Liver (tissue), 9 donors: ENCODE results near the gene FIS1. TPM values are rescaled to one million over a fixed set of nuclear protein-coding genes. Genes with fewer than 3 reads are reported as not detected.

Experiments
- DNase-seq: peaks from one replicate; pipeline ENCODE4 v3.0.0-alpha.2; 2017; ENCODE audit warnings: low spot score
- H3K27ac ChIP-seq, 2 donors: one replicate each; pipeline ENCODE4 v1.7.0; 2013; ENCODE audit warnings: inconsistent platforms in 2 of 2, low read length in 2 of 2, control low read depth in 1 of 2, low read depth in 1 of 2, mild to moderate bottlenecking in 1 of 2
- H3K27me3 ChIP-seq, 4 donors: one replicate each; pipeline versions ENCODE4 v1.6.1 to v1.7.0; 2013; ENCODE audit warnings: low read length in 3 of 4, inconsistent platforms in 1 of 4, mild to moderate bottlenecking in 1 of 4, moderate library complexity in 1 of 4; ENCODE audit not compliant: control insufficient read depth in 4 of 4, insufficient read depth in 4 of 4
- H3K36me3 ChIP-seq, 4 donors: one replicate each; pipeline versions ENCODE4 v1.6.1 to v1.7.0; 2013; ENCODE audit warnings: low read length in 3 of 4, mild to moderate bottlenecking in 3 of 4, low read depth in 1 of 4, moderate library complexity in 1 of 4; ENCODE audit not compliant: control insufficient read depth in 4 of 4, insufficient read depth in 3 of 4
- H3K4me1 ChIP-seq, 4 donors: one replicate each; pipeline versions ENCODE4 v1.6.1 to v1.7.0; 2013; ENCODE audit warnings: low read length in 3 of 4, mild to moderate bottlenecking in 3 of 4, moderate library complexity in 1 of 4; ENCODE audit not compliant: control insufficient read depth in 4 of 4, insufficient read depth in 4 of 4
- H3K4me3 ChIP-seq, 3 donors: one replicate each; pipeline versions ENCODE4 v1.6.1 to v1.7.0; 2013; ENCODE audit warnings: low read length in 3 of 3, control low read depth in 1 of 3, low read depth in 1 of 3, mild to moderate bottlenecking in 1 of 3
- H3K9ac ChIP-seq, 2 donors: one replicate each; pipeline ENCODE4 v1.7.0; 2013; ENCODE audit warnings: low read length in 2 of 2, mild to moderate bottlenecking in 2 of 2, moderate library complexity in 2 of 2, control low read depth in 1 of 2, low read depth in 1 of 2
- H3K9me3 ChIP-seq, 4 donors: one replicate each; pipeline versions ENCODE4 v1.6.1 to v1.7.0; 2013; ENCODE audit warnings: low read length in 3 of 4; ENCODE audit not compliant: control insufficient read depth in 4 of 4
- ATF3 ChIP-seq: IDR thresholded peaks from 2 replicates; pipeline ENCODE4 v1.6.1; 2016; ENCODE audit warnings: antibody characterized with exemption
- CTCF ChIP-seq: fragments of 150-350 bp; IDR thresholded peaks from 2 replicates; pipeline ENCODE4 v1.5.1; 2017; ENCODE audit warnings: improper control_type of control experiment, low read depth, low read length; ENCODE audit not compliant: missing input control
- EGR1 ChIP-seq, 2 donors: IDR thresholded peaks; 2 replicates each; pipeline ENCODE4 v1.6.1; 2016 to 2018; ENCODE audit warnings: antibody characterized with exemption in 2 of 2, low read depth in 2 of 2
- FOXA1 ChIP-seq: IDR thresholded peaks from 2 replicates; pipeline ENCODE4 v1.6.1; 2016; ENCODE audit warnings: antibody characterized with exemption
- FOXA2 ChIP-seq: IDR thresholded peaks from 2 replicates; pipeline ENCODE4 v1.6.1; 2016; ENCODE audit warnings: antibody characterized with exemption
- GABPA ChIP-seq, 2 donors: IDR thresholded peaks in 1 of 2; conservative IDR thresholded peaks in 1 of 2; 2 replicates each; pipeline ENCODE4 v1.6.1; 2016; ENCODE audit warnings: antibody characterized with exemption in 2 of 2, mild to moderate bottlenecking in 1 of 2, moderate library complexity in 1 of 2
- HNF4A ChIP-seq, 2 donors: conservative IDR thresholded peaks; 2 replicates each; pipeline ENCODE4 v1.6.1; 2016; ENCODE audit warnings: antibody characterized with exemption in 2 of 2, mild to moderate bottlenecking in 2 of 2
- HNF4G ChIP-seq: IDR thresholded peaks from 2 replicates; pipeline ENCODE4 v1.6.1; 2016; ENCODE audit warnings: antibody characterized with exemption
- JUND ChIP-seq, 2 donors: IDR thresholded peaks; 2 replicates each; pipeline ENCODE4 v1.6.1; 2016; ENCODE audit warnings: antibody characterized with exemption in 2 of 2
- MAX ChIP-seq: IDR thresholded peaks from 2 replicates; pipeline ENCODE4 v1.6.1; 2016; ENCODE audit warnings: antibody characterized with exemption
- NR2F2 ChIP-seq: IDR thresholded peaks from 2 replicates; pipeline ENCODE4 v1.6.1; 2016; ENCODE audit warnings: antibody characterized with exemption
- RAD21 ChIP-seq, 2 donors: IDR thresholded peaks; 2 replicates each; pipeline ENCODE4 v1.6.1; 2016; ENCODE audit warnings: antibody characterized with exemption in 2 of 2, mild to moderate bottlenecking in 2 of 2
- REST ChIP-seq: IDR thresholded peaks from 2 replicates; pipeline ENCODE4 v1.6.1; 2016; ENCODE audit warnings: antibody characterized with exemption, mild to moderate bottlenecking
- RXRA ChIP-seq, 2 donors: IDR thresholded peaks; 2 replicates each; pipeline ENCODE4 v1.6.1; 2017 to 2018; ENCODE audit warnings: antibody characterized with exemption in 2 of 2, mild to moderate bottlenecking in 1 of 2
- SP1 ChIP-seq: IDR thresholded peaks from 2 replicates; pipeline ENCODE4 v1.6.1; 2018; ENCODE audit warnings: antibody characterized with exemption, mild to moderate bottlenecking
- TAF1 ChIP-seq: conservative IDR thresholded peaks from 2 replicates; pipeline ENCODE4 v1.6.1; 2016; ENCODE audit warnings: antibody characterized with exemption, mild to moderate bottlenecking
- YY1 ChIP-seq: IDR thresholded peaks from 2 replicates; pipeline ENCODE4 v1.6.1; 2016; ENCODE audit warnings: antibody characterized with exemption, mild to moderate bottlenecking
- ZBTB33 ChIP-seq: IDR thresholded peaks from 2 replicates; pipeline ENCODE4 v1.6.1; 2016; ENCODE audit warnings: antibody characterized with exemption
- WGBS: extraction: QIAGEN DNeasy Blood & Tissue Kit; methylation state at CpG from one replicate; pipeline ENCODE4 v1.1.7; 2013; 5-methylcytosine and 5-hydroxymethylcytosine counted together
- polyA plus RNA-seq, 2 donors: library from polyadenylated mRNA; stranded (reverse) in 1 of 2; unstranded in 1 of 2; fragments of 200-250 nt in 1 of 2; fragments of >200 nt in 1 of 2; fragmentation: Nextera tagmentation in 1 of 2; extraction: Ambion mirVana in 1 of 2; gene quantifications; one replicate each; pipeline versions ENCODE4 v1.2.1 to v1.2.3, GENCODE V29; 2013 to 2015
- total RNA-seq, 2 donors: library from RNA; depleted of rRNA; stranded (reverse); fragments of >200 nt; gene quantifications; one replicate each; pipeline ENCODE4 v1.2.3, GENCODE V29; 2014
- donor health status: healthy.
- donor health status: healthy.
- donor health status: healthy.
- donor health status: healthy.
- donor health status: healthy.

The FIS1 gene
- total and polyA plus RNA-seq, 4 donors, result 112 to 192 (median 155) TPM

GRCh38 chr7:101202603-101202918, 42.3 kb downstream of the FIS1 start:
- Histone ChIP-seq H3K9ac (no peak overlapping the region), H3K27ac (no peak overlapping the region), H3K36me3 (peaks cover 0 to 12% (median 4%) of the 10 kb centered on the region in 4 donors), H3K4me1 (peaks cover 2 to 27% (median 15%) of the 10 kb centered on the region in 4 donors), H3K9me3 (no peaks in the 10 kb centered on the region), H3K27me3 (no peaks in the 10 kb centered on the region), H3K4me3 (no peak overlapping the region)
- DNase-seq, result no peak
- 92% methylated on average over 5 of the region's 5 CpGs for WGBS
- TF ChIP-seq SP1, result no peak
- TF ChIP-seq FOXA2, result no peak
- TF ChIP-seq EGR1 (IDR thresholded peaks at IDR 0.05; ENCODE audit: low read depth in 2 of 2), result no peak
- no peak for TF ChIP-seq REST
- no peak for TF ChIP-seq HNF4A (conservative IDR thresholded peaks at IDR 0.05)
- TF ChIP-seq FOXA1, result no peak
- TF ChIP-seq NR2F2, result no peak
- TF ChIP-seq RXRA (IDR thresholded peaks at IDR 0.05), result no peak
- TF ChIP-seq TAF1, result no peak
- no peak for TF ChIP-seq ZBTB33
- TF ChIP-seq HNF4G, result no peak
- no peak for TF ChIP-seq GABPA (IDR thresholded peaks at IDR 0.05 in 1 of 2, conservative IDR thresholded peaks at IDR 0.05 in 1 of 2)
- TF ChIP-seq RAD21 (IDR thresholded peaks at IDR 0.05), result no peak
- no peak for TF ChIP-seq YY1
- no peak for TF ChIP-seq JUND (IDR thresholded peaks at IDR 0.05)
- no peak for TF ChIP-seq CTCF
- no peak for TF ChIP-seq MAX
- TF ChIP-seq ATF3, result no peak
